COLO668 (cell line): Measurements from ENCODE around the gene SNX8.
"Not testable (repeated sequence)": the region's sequence is repeated elsewhere in the genome, so short reads cannot be mapped to it uniquely, and the experiment has no call there.

ENCODE experiments used
- DNase-seq: peaks from one replicate; lab custom pipeline; 2025; ENCODE audit not compliant: unreplicated experiment; lab: John Stamatoyannopoulos, UW

Gene SNX8

DNA sequence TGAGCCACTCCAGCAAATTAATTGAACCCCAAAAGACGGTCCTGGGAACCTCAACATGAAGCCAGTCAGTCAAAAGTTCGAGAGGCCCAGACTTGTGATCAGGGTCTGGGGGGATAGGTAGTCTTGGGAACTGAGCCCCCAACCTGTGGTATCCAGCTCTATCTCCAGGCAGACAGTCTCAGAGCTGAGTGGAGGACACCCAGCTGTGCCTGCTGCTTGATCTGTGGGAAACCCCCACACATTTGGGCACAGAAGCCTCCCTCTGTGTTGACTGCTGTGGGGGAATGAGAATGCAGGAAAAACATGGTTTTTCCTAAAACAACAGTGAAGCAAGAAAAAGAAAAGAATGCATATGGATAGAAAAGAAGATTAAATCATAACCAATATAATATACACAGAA lies 16.3 kb upstream of the SNX8 start:
- DNase-seq, result no peak

DNA sequence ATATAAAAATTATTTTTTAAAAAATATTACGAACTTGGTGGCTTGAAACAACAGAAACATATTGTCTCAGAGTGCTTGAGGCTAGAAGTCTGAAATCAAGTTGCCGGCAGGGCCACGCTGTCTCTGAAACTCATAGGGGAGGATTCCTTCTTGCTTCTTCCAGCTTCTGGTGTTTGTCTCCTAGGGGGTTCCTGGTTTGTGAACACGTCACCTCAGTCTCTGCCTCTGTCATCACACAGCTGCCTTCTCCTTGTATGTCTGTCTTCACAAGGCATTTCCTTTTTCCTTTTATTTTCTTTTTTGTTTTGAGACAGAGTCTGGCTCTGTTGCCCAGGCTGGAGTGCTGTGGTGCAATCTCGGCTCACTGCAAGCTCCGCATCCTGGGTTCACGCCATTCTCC lies 12.7 kb upstream of the SNX8 start:
- no peak for DNase-seq

DNA sequence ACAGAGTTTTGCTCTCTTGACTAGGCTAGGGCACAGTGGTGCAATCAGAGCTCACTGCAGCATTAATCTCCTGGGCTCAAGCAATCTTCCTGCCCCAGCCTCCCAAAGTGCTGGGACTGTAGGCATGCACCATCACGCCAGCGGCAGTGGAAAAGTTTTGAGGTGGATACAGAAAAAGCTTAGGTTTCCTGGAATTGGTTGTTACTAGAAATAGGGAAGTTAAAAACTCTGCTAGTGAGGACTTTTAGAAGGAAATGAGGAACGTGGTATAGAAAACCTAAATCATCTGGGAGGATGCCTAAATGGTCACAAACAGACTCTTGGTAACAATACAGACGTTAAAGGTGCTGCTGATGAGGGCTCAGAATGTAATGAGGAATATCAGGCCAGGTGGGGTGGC lies 10.9 kb upstream of the SNX8 start:
- DNase-seq, result no peak

DNA sequence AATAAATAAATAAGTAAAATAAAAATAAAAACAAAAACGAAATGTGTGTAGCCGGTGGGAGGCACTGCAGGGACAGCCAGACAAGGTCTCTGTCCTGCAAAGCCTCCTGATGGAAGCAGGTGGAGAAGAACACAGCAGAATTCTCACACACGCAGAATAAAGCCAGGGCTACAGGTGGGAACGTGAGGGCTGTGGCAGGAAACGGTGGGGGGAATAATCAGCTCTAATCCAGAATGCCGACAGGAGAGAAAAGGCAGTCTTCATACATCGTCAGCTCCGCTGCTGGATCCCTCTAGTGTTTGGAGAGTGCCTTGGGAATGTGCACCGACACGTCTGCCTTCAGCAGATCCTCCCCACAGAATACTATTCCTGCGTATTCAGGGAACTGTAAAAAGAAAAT lies 6.8 kb upstream of the SNX8 start:
- peak; percentile 38 for DNase-seq

DNA sequence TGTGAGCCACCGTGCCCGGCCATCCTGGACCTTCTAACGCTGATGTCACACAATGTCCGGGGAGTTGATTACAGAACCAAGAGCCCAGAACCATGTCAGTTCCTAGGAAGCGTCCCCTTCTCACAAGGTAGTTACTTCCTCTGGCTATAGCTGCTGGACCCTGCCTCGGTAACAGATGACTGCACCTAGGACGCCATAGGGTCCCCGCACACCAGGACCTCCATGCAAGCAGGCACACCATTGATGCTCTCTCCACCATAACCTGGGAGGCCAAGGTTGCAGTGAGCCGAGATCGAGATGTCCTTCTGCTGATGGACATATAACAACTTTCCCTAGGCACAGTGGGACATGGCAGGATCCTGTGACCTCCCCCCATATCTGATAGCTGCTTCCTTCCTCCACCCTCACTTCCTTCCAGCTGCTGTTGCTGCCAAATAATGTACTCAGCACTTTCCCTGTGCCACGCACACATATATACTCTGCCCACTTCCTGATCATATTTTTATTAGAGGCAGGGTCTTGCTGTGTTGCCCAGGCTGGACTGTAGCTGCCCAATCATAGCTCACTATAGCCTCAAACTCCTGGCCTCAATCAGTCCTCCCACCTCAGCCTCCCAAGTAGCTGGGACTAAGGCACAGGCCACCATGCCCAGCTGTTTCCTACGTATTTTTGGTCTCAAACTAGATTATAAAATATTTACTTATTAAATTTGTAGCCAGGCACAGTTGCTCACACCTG lies 3.5 kb upstream of the SNX8 start:
- DNase-seq, result no peak

DNA sequence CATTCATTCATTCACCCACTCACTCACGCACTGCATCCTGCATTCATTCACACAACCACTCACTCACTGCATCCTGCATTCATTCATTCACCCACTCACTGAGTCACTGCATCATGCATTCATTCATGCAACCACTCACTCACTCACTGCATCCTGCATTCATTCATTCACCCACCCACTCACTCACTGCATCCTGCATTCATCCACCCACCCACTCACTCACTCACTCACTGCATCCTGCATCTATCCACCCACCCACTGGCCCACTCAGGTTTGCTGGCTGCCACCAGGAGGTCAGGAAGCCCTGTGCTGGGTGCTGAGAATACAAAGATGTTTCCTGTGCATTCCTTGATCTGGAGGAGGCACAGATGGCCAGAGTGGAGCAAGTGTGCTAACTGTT lies 2.3 kb upstream of the SNX8 start:
- DNase-seq, result no peak

DNA sequence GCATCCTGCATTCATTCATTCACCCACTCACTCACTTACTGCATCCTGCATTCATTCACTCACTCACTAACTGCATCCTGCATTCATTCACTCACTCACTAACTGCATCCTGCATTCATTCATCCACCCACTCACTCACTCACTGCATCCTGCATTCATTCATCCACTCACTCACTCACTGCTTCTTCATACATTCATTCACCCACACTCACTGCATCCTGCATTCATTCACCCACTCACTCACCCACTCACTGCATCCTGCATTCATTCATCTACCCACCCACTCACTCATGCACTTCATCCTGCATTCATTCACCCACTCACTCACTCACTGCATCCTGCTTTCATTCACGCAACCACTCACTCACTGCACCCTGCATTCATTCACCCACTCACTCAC lies 1.5 kb upstream of the SNX8 start:
- DNase-seq, result no peak

DNA sequence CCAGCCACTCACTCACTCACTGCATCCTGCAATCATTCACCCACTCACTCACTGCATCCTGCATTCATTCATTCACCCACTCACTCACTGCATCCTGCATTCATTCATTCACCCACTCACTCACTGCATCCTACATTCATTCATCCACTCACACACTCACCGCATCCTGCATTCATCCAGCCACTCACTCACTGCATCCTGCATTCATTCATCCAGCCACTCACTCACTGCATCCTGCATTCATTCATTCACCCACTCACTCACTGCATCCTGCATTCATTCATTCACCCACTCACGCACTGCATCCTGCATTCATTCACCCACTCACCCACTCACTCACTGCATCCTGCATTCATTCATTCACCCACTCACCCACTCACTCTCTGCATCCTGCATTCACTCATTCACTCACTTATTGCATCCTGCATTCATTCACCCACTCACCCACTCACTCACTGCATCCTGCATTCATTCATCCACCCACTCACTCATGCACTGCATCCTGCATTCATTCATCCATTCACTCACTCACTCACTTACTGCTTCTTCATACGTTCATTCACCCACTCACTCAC lies 802 bp upstream of the SNX8 start:
- not testable (repeated sequence) for DNase-seq

DNA sequence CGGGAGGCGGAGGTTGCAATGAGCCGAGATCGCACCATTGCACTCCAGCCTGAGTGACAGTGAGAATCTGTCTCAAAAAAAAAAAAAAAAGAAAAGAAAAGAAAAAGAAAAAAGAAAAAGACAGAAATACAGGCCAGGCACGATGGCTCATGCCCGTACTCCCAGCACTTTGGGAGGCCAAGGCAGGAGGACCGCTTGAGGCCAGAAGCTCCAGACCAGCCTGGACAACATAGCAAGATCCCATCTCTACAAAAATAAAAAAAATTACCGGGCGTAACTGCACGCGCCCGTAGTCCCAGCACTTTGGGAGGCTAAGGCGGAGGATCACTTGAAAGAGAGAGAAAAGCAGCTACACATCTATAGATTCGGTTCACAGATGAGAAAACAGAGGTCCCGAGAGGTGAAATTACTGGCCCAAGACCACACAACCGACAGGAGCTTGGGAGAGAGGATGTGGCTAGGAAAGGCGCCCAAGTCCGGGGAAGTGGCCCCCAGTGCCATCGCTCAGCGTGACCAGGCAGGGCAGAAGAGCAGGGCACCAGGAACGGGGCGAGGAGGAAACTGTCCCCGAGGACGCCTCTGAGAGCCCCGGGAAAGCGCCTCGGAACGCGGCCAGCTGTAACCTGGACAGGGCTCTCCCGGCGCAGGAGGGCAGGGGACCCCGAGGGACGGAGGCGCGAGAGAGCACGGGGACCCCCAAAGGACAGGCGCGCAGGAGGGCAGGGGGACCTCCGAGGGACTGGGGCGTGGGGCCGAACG lies 612 bp downstream of the SNX8 start:
- DNase-seq, result peak; percentile 61

DNA sequence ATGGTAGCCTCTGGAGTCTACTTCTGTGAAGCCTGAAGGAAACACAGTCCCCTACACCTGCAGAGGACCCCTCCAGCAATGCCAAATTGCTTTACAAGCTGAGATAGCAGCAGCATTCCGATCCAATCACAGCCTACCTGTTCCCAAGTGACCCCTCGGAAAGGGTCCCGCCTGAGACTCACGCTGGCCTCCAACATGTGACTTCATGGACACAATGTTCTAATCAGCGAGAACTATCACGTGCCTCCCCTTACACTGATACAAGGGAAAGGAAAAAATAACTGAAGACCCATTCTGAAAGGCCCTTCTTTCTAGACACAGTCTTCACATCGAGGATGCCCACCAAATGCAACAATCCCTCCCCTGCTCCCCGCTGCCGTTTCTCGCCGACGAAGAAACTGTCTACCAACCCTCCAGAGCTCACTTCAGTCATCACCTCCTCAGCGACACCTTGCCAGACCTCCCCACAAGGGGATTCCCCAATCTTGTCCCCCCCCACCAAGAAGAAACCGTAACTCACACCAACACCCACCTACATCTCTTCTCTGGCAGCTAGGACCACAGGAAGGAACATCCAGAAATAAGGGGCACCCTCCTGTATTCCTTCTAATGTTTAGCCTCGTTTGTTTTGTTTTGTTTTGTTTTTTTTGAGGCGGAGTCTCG lies 1.8 kb downstream of the SNX8 start:
- no peak for DNase-seq

DNA sequence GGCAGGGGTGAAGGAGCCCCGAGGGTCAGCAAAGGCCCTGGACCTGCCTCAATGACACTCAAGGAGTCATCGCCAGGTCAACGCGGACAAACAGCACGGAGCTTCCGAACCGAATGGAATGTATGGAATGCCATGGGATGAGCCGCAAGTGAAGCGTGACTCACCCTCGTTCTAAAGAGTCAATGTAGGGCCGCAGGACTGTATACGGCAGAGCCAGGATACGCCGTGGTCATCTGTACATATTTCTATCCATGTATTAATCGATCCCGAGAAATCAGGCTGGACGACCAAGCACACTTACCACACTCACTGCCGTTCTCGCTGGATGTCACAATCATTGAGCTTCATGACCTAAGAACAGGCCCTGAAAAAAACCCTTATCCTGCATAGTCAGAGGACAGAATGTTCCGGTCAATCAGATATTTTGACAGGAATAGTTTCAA lies 4.3 kb downstream of the SNX8 start:
- no peak for DNase-seq

DNA sequence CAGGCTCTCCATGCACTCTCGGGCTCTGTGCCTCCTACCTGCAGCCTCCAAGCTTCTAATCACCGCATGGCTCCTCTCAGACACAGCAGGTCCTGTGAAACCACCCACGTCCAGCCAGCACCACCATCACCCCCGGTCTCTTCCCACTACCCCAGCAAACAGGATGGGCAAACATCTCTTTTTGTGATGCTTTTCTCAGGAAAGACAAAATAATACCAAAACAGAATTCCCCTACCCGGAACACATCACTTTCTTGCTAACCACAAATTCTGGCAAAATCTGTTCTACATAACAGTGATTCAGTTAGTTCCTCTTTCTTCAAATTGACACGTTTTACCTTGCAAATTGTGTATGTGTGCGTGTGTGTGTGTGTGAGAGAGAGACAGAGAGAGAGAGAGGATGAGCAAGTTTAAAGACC lies 6.5 kb downstream of the SNX8 start:
- no peak for DNase-seq

DNA sequence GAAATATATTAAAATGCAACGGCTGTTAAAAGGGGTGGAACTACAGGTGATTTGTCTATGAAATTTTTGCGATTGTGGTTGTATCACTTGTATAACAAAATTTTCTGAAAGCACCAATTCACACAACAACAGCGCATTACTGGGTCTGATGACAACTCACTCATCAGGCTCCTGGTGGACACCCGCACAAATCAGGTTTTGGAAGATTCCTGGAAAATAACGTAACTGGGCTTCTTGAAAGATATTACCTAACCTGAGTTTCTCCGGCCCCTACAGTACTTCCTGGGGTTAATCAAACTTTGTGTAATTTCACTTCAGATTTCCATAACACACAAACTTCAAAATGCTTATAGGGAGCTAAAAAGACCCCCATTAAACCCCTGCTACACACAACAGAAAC lies 7.6 kb downstream of the SNX8 start:
- DNase-seq, result no peak

DNA sequence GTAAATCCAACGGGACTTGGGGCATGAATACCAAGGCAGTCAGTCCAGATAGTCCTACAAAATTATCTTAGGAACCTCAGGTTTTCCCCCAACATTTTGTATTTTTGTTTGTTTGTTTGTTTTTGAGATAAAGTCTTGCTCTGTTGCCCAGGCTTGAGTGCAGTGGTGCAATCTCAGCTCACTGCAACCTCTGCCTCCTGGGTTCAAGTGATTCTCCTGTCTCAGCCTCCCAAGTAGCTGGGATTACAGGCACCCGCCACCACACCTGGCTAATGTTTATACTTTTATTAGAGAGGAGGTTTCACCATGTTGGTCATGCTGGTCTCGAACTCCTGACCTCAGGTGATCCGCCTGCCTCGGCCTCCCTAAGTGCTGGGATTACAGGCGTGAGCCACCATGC lies 9.0 kb downstream of the SNX8 start:
- not testable (repeated sequence) for DNase-seq

DNA sequence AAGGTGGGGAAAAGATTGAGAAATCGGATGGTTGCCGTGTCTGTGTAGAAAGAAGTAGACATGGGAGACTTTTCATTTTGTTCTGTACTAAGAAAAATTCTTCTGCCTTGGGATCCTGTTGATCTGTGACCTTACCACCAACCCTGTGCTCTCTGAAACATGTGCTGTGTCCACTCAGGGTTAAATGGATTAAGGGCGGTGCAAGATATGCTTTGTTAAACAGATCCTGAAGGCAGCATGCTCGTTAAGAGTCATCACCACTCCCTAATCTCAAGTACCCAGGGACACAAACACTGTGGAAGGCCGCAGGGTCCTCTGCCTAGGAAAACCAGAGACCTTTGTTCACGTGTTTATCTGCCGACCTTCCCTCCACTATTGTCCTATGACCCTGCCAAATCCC lies 10.7 kb downstream of the SNX8 start:
- DNase-seq, result not testable (repeated sequence)

DNA sequence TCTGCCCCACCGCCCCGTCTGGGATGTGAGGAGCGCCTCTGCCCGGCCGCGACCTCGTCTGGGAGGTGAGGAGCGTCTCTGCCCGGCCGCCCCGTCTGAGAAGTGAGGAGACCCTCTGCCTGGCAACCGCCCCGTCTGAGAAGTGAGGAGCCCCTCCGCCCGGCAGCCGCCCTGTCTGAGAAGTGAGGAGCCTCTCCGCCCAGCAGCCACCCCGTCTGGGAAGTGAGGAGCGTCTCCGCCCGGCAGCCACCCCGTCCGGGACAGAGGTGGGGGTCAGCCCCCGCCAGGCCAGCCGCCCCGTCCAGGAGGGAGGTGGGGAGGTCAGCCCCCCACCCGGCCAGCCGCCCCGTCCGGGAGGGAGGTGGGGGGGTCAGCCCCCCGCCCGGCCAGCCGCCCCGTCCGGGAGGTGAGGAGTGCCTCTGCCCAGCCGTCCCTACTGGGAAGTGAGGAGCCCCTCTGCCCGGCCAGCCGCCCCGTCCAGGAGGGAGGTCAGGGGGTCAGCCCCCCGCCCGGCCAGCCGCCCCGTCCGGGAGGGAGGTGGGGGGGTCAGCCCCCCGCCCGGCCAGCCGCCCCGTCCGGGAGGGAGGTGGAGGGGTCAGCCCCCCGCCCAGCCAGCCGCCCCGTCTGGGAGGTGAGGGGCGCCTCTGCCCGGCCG lies 11.4 kb downstream of the SNX8 start:
- DNase-seq, result not testable (repeated sequence)

DNA sequence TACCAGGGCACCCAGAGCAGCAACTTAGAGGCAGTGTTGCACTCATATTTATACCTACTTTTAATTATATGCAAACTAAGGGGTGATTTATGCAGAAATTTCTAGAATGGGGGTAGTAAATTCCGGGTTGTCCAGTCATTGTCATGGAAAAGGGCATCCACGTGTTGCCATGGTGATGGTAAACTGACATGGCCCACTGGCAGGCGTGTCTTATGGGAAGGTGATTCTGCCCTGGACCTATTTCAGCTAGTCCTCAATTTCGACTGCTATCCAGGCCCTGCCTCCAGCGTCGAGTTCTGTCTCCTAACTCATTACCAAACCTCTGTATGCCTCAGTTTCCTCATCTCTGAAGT lies 12.8 kb downstream of the SNX8 start:
- no peak for DNase-seq

DNA sequence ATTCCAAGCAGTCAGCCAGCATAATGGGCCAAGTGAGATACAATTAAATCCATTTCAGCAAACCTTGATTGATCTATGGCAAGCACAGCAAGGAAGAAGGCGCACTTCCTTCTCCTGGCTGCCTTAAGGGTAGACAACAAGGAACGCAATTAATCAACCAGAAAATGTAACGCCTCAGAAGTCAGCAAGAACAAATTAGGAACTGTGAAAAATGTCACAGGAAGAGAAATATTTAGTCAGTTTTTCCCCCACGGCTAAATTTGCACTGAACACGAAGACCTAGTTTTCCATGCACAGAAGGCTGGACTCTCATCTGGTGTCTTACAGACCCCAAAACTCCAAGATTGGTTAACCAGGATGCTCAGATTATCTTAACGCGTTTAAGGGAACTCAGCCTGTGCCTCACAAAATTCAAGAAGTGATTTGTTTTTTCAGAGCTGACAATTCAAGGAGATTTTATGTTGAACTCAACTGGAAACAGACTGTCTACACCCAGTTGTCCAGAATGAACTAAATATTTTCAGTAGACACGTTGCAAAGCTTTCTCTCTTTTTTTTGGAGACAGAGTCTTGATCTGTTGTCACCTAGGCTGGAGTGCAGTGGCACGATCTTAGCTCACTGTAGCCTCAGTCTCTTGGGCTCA lies 14.2 kb downstream of the SNX8 start:
- no peak for DNase-seq

DNA sequence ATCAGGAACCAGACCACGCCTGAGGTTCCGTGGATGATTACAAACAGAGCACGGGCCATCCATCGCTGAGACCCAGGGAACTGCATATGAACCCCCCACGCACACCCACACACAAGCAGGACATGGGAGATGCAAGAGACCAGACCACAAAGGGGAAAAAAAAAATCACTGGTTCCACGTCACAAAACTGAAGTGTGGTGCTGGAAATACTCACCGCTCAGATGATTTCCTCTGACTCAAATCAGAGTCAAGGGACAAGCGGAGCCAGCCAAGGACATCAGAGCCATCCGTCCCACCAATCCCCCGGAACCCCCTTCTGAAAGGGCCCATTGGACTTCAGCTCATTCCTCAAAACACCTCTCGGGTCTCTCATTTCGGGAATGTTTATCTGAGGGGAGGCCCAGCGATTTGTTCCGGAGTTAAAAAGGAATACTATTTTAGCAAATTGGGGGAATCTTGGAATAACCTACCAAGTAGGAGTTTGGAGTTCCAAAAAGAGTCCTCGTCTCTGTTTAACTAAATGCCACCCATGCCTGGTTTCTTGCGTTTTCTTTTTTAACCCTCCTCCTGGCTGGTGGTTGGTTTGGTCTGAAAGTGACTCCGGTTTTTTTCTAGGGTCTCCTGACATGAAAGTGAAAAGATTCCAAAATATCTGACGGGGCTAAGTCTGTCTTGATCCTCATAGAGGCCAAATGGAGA lies 15.0 kb downstream of the SNX8 start:
- no peak for DNase-seq

DNA sequence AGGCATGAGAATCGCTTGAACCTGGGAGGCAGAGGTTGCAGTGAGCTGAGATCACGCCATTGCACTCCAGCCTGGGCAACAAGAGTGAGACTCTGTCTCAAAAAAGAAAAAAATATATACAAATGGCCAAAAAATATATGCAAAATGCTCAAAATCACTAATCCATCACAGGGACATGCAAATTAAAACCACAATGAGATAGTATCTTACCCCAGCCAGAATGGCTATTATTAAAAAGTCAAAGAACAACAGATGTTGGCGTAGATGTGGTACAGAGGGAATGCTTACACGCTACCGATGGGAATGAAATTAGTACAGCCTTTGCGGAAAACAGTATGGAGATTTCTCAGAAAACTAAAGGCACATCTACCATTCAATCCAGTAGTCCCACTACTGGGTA lies 17.4 kb downstream of the SNX8 start:
- DNase-seq, result no peak
